Omental fat pad (tissue), 4 donors: ENCODE results near the gene TP73. TPM values are rescaled to one million over a fixed set of nuclear protein-coding genes. Genes with fewer than 3 reads are reported as not detected.

Experiments
- ATAC-seq: fragments of 150-250 bp; one replicate; pipeline ENCODE4 v1.9.1; 2016; ENCODE audit warnings: mild to moderate bottlenecking, moderate library complexity; ENCODE audit not compliant: low FRiP score
- DNase-seq: peaks from one replicate; pipeline ENCODE4 v3.0.0-alpha.2; 2019; ENCODE audit warnings: low spot score
- CTCF ChIP-seq, 3 donors: fragments of 450-650 bp; IDR thresholded peaks; one replicate each; pipeline ENCODE4 v1.5.1; 2016 to 2017; ENCODE audit warnings: antibody characterized with exemption in 3 of 3, mild to moderate bottlenecking in 3 of 3, moderate library complexity in 2 of 3
- total RNA-seq, 4 donors: library from RNA; depleted of rRNA; stranded (reverse); fragments of >200 nt; gene quantifications; one replicate each; pipeline ENCODE4 v1.1.0, GENCODE V29; 2016

The TP73 gene
- total RNA-seq, 4 donors from 2014 or later: not detected

- ATAC-seq: no peak
- no peak for TF ChIP-seq CTCF (IDR thresholded peaks at IDR 0.05)
- no peak for DNase-seq
Measured at GRCh38 chr1:3730543-3731247, 78.4 kb downstream of the TP73 start.

- ATAC-seq: no peak
- TF ChIP-seq CTCF (IDR thresholded peaks at IDR 0.05): no peak
- DNase-seq: no peak
Measured at GRCh38 chr1:3731583-3732433, 79.5 kb downstream of the TP73 start.

DNA sequence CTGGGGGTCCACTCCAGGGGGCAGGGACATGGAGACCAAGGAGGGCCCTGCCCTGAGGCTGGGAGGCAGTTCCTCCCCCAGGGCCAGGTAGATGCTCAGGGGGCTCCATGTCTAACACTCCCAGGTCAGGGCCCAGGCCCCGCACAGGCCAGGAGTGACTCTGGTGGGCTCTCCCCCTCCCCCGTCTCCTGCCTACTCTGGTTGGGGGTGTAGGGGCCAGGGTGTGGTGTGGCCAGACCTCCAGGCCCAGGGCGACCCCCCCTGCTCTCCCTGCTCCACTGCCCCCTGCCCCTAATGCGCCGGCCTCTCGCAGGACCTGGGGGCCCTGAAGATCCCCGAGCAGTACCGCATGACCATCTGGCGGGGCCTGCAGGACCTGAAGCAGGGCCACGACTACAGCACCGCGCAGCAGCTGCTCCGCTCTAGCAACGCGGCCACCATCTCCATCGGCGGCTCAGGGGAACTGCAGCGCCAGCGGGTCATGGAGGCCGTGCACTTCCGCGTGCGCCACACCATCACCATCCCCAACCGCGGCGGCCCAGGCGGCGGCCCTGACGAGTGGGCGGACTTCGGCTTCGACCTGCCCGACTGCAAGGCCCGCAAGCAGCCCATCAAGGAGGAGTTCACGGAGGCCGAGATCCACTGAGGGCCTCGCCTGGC, 80.2 kb downstream of the TP73 start:
- no peak for TF ChIP-seq CTCF (IDR thresholded peaks at IDR 0.05)
- ATAC-seq (no peak), DNase-seq (no peak)

DNA sequence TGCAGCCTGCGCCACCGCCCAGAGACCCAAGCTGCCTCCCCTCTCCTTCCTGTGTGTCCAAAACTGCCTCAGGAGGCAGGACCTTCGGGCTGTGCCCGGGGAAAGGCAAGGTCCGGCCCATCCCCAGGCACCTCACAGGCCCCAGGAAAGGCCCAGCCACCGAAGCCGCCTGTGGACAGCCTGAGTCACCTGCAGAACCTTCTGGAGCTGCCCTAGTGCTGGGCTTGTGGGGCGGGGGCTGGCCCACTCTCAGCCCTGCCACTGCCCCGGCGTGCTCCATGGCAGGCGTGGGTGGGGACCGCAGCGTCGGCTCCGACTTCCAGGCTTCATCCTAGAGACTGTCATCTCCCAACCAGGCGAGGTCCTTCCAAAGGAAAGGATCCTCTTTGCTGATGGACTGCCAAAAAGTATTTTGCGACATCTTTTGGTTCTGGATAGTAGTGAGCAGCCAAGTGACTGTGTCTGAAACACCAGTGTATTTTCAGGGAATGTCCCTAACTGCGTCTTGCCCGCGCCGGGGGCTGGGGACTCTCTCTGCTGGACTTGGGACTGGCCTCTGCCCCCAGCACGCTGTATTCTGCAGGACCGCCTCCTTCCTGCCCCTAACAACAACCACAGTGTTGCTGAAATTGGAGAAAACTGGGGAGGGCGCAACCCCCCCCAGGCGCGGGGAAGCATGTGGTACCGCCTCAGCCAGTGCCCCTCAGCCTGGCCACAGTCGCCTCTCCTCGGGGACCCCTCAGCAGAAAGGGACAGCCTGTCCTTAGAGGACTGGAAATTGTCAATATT, 81.0 kb downstream of the TP73 start:
- ATAC-seq: no peak

DNA sequence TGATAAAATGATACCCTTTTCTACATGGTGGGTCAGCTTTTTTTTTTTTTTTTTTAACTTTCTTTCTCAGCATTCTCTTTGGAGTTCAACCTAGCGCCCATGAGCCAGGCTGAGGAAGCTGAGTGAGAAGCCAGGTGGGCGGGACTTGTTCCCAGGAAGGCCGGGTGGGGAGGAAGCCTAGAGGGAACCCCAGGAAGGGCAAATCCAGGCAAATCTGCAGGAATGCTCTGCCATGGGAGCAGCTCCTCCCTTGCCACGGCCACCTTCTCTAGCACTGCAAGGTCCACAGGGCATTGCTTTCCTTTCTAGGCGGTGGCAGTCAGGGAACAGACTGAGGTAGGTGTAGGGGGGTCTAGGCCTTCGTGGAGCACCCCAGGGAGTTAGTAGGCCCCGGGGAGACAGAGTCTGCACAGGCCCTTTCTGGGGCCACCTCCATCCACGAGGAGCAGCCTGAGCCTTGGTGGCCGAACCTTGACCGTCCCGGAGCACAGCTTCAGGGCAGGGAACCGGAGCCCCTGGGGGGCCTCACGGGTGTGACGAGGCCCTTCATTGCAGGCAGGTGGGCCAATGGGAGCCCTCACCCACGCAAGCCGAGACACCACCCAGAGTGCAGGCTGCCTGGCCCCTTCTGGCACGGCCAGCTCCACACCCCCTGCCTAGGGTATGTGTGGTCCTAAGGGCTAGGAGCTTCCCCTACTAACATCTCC, 81.7 kb downstream of the TP73 start:
- ATAC-seq (no peak), DNase-seq (no peak)

More for the DNA sequence above, 81.0 kb downstream of the TP73 start:
- no peak for DNase-seq
- TF ChIP-seq CTCF (IDR thresholded peaks at IDR 0.05): no peak

More for the DNA sequence above, 81.7 kb downstream of the TP73 start:
- TF ChIP-seq CTCF (IDR thresholded peaks at IDR 0.05): no peak
